Mucosa of descending colon (tissue), 3 donors: ENCODE results near the gene MTUS2. TPM values are rescaled to one million over a fixed set of nuclear protein-coding genes. Genes with fewer than 3 reads are reported as not detected.

Experiments used
- ATAC-seq: fragments of 200-7000 bp; cut with Tn5 transposase; one replicate; pipeline ENCODE4 v1.9.1; 2020; ENCODE audit warnings: mild to moderate bottlenecking, moderate library complexity
- DNase-seq, 3 donors: peaks; one replicate each; pipeline ENCODE4 v3.0.0-alpha.2; 2020
- H3K36me3 ChIP-seq: fragments of 200-600 bp; one replicate; pipeline ENCODE4 v1.8.0; 2021; ENCODE audit warnings: low read depth, mild to moderate bottlenecking
- H3K4me1 ChIP-seq: fragments of 200-600 bp; one replicate; pipeline ENCODE4 v1.8.0; 2021; ENCODE audit warnings: low read depth, mild to moderate bottlenecking
- H3K4me3 ChIP-seq: fragments of 200-600 bp; one replicate; pipeline ENCODE4 v1.8.0; 2021; ENCODE audit warnings: mild to moderate bottlenecking
- H3K9me3 ChIP-seq: fragments of 200-600 bp; one replicate; pipeline ENCODE4 v1.8.0; 2021; ENCODE audit warnings: mild to moderate bottlenecking
- intact Hi-C, 2 donors: fragments of 100-400 bp; cut with DNase I in 1 of 2; cut with micrococcal nuclease in 1 of 2; formaldehyde crosslinking; loops; one replicate each; pipeline versions ENCODE4 v1.11.0 to v1.11.1; 2022; cut with DNase I, micrococcal nuclease
- total RNA-seq, 3 donors: library from RNA; stranded (reverse); fragmentation: NEBNext Ultra II Directional in 2 of 3; extraction: Animal tissue kit (Norgen Biotek cat#: 25700) in 2 of 3; gene quantifications; one replicate each; pipeline versions ENCODE4 v1.2.1 to v1.2.4, GENCODE V29; 2021 to 2023
- TF ChIP-seq, protein P1 (sequence below): fragments of 200-600 bp; IDR thresholded peaks from one replicate; pipeline ENCODE4 v1.8.0; 2022; ENCODE audit warnings: antibody characterized with exemption, mild to moderate bottlenecking
- donor health status: DM: no; HTN: no; CAD: no; lungs with moderate emphysema.
- donor health status: DM: no; HTN: no; CAD: no.
- donor health status: DM: no; HTN: yes; CAD: no.

MTUS2 gene
- total RNA-seq, 3 donors from 2014 or later = 0.09 to 0.85 (median 0.60) TPM

GRCh38 chr13:28843639-28844038 is 23.5 kb downstream of the MTUS2 start:
- Histone ChIP-seq H3K36me3 (no peaks in the 10 kb centered on the region), H3K9me3 (no peaks in the 10 kb centered on the region), H3K4me3 (no peak overlapping the region), H3K4me1 (no peaks in the 10 kb centered on the region)
- DNase-seq (no peak), ATAC-seq (no peak)
- TF ChIP-seq, protein P1, sequence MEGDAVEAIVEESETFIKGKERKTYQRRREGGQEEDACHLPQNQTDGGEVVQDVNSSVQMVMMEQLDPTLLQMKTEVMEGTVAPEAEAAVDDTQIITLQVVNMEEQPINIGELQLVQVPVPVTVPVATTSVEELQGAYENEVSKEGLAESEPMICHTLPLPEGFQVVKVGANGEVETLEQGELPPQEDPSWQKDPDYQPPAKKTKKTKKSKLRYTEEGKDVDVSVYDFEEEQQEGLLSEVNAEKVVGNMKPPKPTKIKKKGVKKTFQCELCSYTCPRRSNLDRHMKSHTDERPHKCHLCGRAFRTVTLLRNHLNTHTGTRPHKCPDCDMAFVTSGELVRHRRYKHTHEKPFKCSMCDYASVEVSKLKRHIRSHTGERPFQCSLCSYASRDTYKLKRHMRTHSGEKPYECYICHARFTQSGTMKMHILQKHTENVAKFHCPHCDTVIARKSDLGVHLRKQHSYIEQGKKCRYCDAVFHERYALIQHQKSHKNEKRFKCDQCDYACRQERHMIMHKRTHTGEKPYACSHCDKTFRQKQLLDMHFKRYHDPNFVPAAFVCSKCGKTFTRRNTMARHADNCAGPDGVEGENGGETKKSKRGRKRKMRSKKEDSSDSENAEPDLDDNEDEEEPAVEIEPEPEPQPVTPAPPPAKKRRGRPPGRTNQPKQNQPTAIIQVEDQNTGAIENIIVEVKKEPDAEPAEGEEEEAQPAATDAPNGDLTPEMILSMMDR = no peak
- intact Hi-C loops = no loop called here

- no peak overlapping the region for H3K4me3 ChIP-seq
- TF ChIP-seq, protein P1 = no peak
- DNase-seq (no peak), ATAC-seq (no peak)
- intact Hi-C loops = no loop called here
- H3K9me3 ChIP-seq = no peaks in the 10 kb centered on the region
- no peaks in the 10 kb centered on the region for H3K36me3 ChIP-seq
- H3K4me1 ChIP-seq = no peaks in the 10 kb centered on the region
Measured at GRCh38 chr13:28849441-28849840, 29.3 kb downstream of the MTUS2 start.

GRCh38 chr13:28850226-28850625 is 30.1 kb downstream of the MTUS2 start:
- no peaks in the 10 kb centered on the region for H3K9me3 ChIP-seq
- DNase-seq (no peak), ATAC-seq (no peak)
- H3K36me3 ChIP-seq = no peaks in the 10 kb centered on the region
- no peak overlapping the region for H3K4me3 ChIP-seq
- TF ChIP-seq, protein P1 = no peak
- intact Hi-C loops = no loop called here
- no peaks in the 10 kb centered on the region for H3K4me1 ChIP-seq

DNA sequence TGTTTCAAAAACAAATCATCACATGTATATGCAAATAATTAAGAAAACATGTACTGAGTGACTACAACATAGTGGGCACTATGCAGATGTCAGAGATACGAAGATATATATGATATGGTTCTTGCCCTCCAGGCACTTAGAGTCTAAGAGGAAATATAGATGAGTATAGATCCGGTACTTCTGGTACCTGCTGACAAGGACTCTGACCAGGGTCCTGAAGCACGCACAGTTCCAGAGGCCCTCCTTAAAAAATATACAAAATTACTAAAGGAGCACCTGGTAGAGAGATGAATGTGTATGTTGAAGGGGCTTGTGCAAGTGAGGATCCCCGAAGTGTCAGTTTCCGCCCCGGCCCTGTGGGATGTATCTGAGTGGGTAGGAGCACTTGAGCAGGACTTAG is 31.3 kb downstream of the MTUS2 start:
- Histone ChIP-seq H3K36me3 (no peaks in the 10 kb centered on the region), H3K9me3 (no peaks in the 10 kb centered on the region), H3K4me3 (no peak overlapping the region), H3K4me1 (no peaks in the 10 kb centered on the region)
- intact Hi-C loops = no loop called here
- TF ChIP-seq, protein P1 = no peak
- DNase-seq (no peak), ATAC-seq (no peak)

DNA sequence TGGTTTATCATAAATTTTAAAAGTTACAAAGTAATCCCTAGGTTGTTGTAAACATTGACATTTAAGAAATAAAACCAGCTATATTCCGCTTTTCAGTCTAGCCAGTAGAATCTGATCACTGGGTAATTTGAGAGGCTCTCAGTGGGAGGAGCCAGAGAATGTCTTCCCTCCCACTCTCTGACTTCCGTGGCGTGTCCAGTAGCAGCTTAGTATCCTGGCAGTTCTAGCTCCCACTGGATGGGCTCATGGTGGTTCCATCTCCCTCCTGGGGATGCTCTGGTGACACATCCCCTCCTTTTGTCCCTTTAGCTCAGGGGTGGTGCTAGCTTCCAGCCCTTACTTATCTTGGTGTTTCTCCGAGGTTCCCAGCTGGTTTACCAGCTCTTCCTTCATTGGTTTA is 34.5 kb downstream of the MTUS2 start:
- intact Hi-C loops = no loop called here
- Histone ChIP-seq H3K36me3 (no peaks in the 10 kb centered on the region), H3K9me3 (no peaks in the 10 kb centered on the region), H3K4me1 (no peaks in the 10 kb centered on the region), H3K4me3 (no peak overlapping the region)
- TF ChIP-seq, protein P1 = no peak
- no peak for ATAC-seq
- no peak for DNase-seq

GRCh38 chr13:28856287-28856686 is 36.1 kb downstream of the MTUS2 start:
- Histone ChIP-seq H3K36me3 (no peaks in the 10 kb centered on the region), H3K4me1 (no peaks in the 10 kb centered on the region), H3K4me3 (no peak overlapping the region), H3K9me3 (no peaks in the 10 kb centered on the region)
- TF ChIP-seq, protein P1 = no peak
- ATAC-seq (no peak), DNase-seq (no peak)
- intact Hi-C loops = no loop called here
